CD4-positive, alpha-beta T cell treated with Interleukin-12 subunit alpha and Interleukin-12 subunit beta, for 1 hour (primary cell): Measurements from ENCODE around the gene C22orf42.
A peak's percentile ranks its signal among the peaks of the same experiment; 100 is the strongest.
"Not testable (repeated sequence)": the region's sequence is repeated elsewhere in the genome, so short reads cannot be mapped to it uniquely, and the experiment has no call there.

ENCODE experiments used
- DNase-seq: peaks from one replicate; pipeline ENCODE4 v3.0.0-alpha.2; 2020

Gene C22orf42, protein sequence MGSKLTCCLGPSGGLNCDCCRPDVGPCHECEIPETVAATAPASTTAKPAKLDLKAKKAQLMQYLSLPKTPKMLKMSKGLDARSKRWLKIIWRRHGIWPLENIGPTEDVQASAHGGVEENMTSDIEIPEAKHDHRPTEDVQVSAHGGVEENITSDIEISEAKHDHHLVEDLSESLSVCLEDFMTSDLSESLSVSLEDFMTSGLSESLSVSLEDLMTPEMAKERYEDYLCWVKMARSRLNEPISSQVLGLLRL

GRCh38 chr22:32158712-32159533 is at the start of gene C22orf42:
Gene C22orf42 (minus strand): TSS chr22:32159303. CDS start chr22:32159215, 88 bp downstream.
- DNase-seq, result no peak

GRCh38 chr22:32208681-32209080 is 49.6 kb upstream of the C22orf42 start:
- no peak for DNase-seq

DNA sequence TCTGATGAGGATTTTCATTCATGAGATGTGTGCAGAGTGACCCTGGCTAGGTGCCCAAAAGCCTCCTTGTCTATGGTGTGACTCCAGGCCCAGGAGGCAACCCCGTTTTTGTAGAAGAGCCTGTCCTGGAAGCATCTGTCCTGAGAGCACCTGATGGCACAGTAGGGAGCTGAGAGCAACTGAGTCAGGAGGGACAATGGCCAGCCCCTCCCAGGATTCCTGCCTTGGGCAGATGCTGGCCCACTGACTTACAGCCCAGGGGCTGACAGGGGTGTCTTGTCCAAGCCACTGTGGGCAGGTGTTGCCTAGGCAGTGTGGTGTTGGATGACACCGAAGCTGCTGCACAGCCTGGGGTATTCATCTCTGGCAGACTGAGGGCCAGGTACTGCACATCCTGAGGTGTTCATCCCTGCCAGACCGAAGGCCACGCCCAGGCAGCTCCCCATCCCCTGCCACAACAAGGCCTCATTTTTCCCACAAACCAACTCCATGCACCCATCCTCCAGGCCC is 48.9 kb upstream of the C22orf42 start:
- DNase-seq, result no peak

DNA sequence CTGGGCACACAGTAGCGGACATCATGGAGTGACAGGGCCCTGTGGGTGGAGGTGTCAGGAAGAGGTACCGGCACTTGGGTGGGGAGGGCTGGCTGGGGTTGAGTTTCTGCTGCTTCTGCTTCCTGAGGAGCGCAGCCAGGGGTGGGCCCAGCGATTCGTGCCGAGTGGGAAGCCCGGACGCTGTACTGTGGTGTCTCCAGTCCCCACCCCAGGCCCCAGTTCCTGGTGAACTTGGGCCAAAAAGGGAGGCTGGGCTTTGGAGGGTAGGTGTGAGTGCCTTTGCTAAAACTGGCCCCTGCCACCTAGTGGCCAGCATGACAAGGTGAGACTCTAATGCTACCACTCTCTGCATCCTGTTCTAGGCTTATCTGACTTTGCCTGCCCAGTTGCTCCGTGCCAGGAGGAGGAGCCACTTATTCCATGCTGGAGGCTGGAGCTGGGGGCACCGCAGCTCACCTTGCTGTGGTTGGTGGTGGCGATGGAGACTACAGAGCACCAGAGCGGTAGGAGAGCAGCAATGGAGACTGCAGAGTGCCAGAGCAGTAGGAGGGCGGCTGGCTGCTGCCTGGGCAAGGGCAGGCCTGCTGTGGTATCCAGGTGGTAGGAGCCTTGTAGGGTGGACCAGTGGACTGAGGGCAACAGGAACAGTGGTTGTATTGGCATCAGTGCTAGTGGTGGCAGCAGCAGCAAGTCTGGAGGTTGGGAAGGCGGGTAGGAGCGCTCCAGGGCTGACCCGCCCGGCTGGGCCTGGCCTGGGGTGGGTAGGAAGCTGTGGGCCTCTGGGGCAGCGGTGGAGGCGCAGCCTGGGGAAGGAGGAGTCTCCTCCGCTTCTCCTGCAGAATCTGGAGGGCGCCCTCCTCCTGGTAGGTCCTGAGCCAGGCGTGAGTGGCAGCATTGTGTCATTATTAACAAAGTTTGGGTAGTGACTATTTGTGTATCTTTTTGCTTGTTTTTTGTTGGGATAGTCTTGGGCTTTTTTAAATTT is 48.0 kb upstream of the C22orf42 start:
- peak; percentile 53 for DNase-seq

GRCh38 chr22:32205974-32206773 is 47.1 kb upstream of the C22orf42 start:
- DNase-seq, result no peak

- peak; percentile 61 for DNase-seq
Observed at GRCh38 chr22:32204856-32205722, 46.0 kb upstream of the C22orf42 start, which contains the start of gene RFPL2. Gene RFPL2 (minus strand): TSS chr22:32205073. CDS start chr22:32202451, 2,622 bp downstream.

GRCh38 chr22:32204040-32204855 is 45.1 kb upstream of the C22orf42 start:
- peak; percentile 45 for DNase-seq

DNA sequence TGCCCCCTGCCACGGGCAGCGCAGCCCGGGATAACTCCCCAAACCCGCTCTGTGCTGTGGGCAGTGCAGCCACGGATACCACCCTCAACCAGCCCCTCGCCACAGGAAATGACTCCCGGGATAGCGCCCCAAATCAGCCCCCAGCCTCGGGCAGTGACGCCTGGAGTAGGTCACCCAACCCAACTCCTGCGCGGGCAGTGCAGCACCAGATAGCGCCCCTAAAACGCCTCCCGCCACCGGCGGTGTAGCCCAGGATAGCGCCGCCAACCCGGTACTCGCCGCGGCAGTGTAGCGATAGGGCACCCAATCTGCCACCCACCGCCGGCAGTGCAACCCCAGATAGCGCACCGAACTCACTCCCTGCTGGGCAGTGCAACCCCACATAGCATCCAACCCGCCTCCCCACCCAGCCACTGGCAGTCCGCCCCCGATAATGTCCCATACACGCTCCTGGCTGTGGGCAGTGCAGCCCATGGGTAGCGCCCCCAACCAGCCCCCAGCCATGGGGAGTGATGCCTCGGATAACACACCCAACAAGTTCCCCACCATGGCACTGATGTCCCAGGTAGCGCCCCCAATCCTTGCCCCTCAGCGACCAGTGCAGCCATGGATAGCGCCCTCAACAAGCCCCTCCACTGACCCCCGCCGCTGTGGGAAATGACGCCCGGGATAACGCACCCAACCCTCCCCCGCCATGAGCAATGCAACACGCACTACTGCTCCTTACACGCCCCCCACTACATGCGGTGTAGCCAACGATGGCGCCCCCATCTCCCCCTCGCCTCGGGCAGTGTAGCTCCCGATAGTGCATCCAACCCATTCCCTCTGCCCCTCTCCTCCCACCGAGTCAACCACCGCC is 44.3 kb upstream of the C22orf42 start:
- DNase-seq, result no peak

GRCh38 chr22:32202539-32203180 is 43.6 kb upstream of the C22orf42 start:
- DNase-seq, result peak; percentile 43

DNA sequence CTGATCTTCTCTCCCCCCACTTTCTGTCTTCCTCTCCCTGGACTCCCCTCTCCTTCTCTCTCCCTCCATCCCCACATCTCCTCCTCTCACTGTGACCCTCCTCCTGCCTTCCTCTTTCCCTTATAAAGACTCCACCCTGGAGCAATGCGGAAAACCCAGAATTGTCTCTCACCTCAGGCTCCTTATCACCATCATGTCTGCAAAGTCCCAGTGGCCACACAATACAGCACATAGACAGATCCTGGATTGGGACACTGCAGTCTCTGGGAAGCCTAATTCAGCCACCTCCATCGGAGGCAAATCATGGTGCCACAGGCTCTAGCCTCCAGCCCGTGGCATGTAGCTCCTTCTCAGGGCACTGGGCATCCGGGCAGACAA is 43.0 kb upstream of the C22orf42 start:
- DNase-seq, result no peak

- DNase-seq, result peak; percentile 54
Observed at GRCh38 chr22:32200752-32201151, 41.6 kb upstream of the C22orf42 start.

DNA sequence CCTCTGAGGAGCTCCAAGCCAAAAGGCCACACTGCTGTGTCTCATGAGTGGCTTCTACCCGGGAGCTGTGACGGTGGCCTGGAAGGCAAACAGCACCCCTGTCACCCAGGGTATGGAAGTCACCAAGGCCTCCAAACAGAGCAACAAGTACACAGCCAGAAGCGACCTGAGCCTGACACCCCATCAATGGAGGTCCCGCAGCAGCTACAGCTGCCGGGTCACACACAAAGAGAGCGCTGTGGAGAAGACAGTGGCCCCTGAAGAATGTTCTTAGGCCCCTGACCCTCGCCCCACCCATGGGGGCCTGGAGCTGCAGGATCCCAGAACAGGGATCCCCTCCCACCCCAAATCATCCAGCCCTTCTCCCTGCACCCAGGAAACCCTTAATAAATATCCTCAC is 40.9 kb upstream of the C22orf42 start:
- no peak for DNase-seq

DNA sequence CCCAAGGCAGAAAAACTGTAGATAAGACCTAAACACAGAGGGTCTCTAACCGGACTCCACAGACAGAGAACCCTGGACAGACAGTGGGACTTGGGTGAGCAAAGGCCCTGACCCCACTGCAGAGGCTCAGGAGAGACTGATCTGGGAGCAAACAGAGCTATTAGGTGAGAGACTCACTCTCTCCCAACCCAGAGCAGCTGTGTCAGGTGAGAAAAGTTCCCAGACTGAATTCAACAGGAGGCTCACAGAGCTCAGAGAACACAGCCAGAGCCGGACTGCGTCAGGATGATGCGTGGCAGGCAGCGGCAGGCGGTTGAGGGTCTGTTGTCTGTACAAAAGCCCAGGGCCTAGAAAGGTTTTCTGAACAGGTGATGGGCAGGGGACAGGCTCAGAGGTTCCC is 40.2 kb upstream of the C22orf42 start:
- no peak for DNase-seq

GRCh38 chr22:32197553-32198226 is 38.6 kb upstream of the C22orf42 start:
- not testable (repeated sequence) for DNase-seq

DNA sequence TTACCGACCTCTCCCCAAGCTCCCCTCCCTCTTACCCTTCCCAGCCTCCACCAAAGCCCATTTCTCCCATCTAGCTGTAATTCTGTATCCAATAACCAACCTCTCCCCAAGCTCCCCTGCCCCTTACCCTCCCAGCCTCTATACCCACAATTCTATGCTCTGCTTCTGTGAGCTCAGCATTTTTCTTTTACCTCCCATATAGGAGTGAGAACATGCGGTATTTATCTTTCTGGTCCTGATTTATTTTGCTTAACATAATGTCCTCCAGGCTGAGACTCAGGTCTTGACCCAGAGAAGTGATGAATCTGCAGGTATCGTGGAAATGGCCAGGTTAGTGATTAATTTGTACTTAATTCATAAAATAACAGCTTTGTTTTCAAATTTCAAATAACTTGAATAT is 36.8 kb upstream of the C22orf42 start:
- not testable (repeated sequence) for DNase-seq

DNA sequence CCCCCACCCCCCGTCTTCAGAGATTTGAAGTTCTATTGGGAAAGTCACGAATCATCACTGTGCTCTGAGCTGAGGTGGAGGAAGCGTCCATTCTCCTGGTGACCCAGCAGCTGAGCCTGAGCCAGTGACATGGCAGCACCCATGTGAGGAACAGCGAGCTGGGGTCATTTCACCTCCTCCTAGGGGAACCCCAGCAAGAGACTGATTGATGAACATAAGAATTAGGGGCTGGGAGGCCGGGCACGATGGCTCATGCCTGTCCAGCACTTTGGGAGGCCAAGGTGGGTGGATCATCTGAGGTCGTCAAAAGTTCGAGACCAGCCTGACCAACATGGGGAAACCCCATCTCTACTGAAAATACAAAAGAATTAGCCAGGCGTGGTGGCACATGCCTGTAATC is 34.2 kb upstream of the C22orf42 start:
- not testable (repeated sequence) for DNase-seq

DNA sequence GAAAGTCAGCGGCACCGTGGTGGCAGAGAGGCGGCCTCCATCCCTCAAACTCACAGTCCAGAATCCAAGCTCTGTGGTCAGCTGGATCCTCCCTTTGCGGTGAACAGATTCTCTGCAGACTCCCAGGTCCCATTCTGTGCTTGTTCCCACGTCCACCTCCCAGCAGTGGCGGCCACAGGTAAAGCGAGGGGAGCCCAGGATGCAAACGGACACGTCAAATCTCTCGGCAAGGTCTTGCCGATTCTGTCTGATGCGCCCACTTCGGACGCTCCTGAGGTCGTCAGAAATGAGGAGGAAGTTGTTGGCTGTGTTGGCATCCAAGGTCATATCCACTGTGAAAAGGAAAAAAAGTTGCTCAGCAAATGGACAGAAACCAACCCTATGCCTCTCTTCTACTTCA is 31.9 kb upstream of the C22orf42 start:
- DNase-seq, result not testable (repeated sequence)

- no peak for DNase-seq
Observed at GRCh38 chr22:32185821-32186220, 26.7 kb upstream of the C22orf42 start.
